LoVo (cell line): ENCODE data around the gene HLA-DOB.
A peak's percentile ranks its signal among the peaks of the same experiment; 100 is the strongest.
"Not testable (repeated sequence)": the region's sequence is repeated elsewhere in the genome, so short reads cannot be mapped to it uniquely, and the experiment has no call there.

ENCODE experiments used
- DNase-seq: peaks from one replicate; pipeline ENCODE4 v3.0.0-alpha.2; 2016; ENCODE audit warnings: low spot score

The HLA-DOB gene

GRCh38 chr6:32807020-32807580 lies 9.7 kb downstream of the HLA-DOB start:
- no peak for DNase-seq

GRCh38 chr6:32805404-32805803 lies 11.4 kb downstream of the HLA-DOB start:
- DNase-seq = not testable (repeated sequence)

- no peak for DNase-seq
Observed at GRCh38 chr6:32803416-32803815, 13.4 kb downstream of the HLA-DOB start.

- no peak for DNase-seq
Observed at GRCh38 chr6:32799740-32800139, 17.1 kb downstream of the HLA-DOB start.

- DNase-seq = no peak
Observed at GRCh38 chr6:32799168-32799567, 17.6 kb downstream of the HLA-DOB start.

GRCh38 chr6:32796848-32797776 lies 19.7 kb downstream of the HLA-DOB start:
- DNase-seq = peak; percentile 60

GRCh38 chr6:32794510-32794909 lies 22.3 kb downstream of the HLA-DOB start:
- DNase-seq = no peak

GRCh38 chr6:32792901-32793435 lies 23.8 kb downstream of the HLA-DOB start:
- DNase-seq = no peak

- DNase-seq = no peak
Observed at GRCh38 chr6:32790306-32790705, 26.5 kb downstream of the HLA-DOB start.

- peak; percentile 51 for DNase-seq
Observed at GRCh38 chr6:32785781-32786533, 30.8 kb downstream of the HLA-DOB start.

GRCh38 chr6:32782923-32783322 lies 33.9 kb downstream of the HLA-DOB start:
- DNase-seq = not testable (repeated sequence)

- DNase-seq = no peak
Observed at GRCh38 chr6:32779036-32779435, 37.8 kb downstream of the HLA-DOB start.

- no peak for DNase-seq
Observed at GRCh38 chr6:32775071-32775470, 41.7 kb downstream of the HLA-DOB start.

- no peak for DNase-seq
Observed at GRCh38 chr6:32774426-32774825, 42.4 kb downstream of the HLA-DOB start.

GRCh38 chr6:32772656-32773055 lies 44.1 kb downstream of the HLA-DOB start:
- no peak for DNase-seq

GRCh38 chr6:32764048-32764447 lies 52.8 kb downstream of the HLA-DOB start:
- DNase-seq = no peak

GRCh38 chr6:32763421-32763820 lies 53.4 kb downstream of the HLA-DOB start, which contains the start of gene HLA-DQB2:
Gene HLA-DQB2, minus strand, starts transcription at chr6:32763532. Its CDS starts 62 bp downstream, at chr6:32763470.
- no peak for DNase-seq
